HEK293T (cell line): ENCODE measurements around the gene PPFIBP2.

Experiments used
- CTCF ChIA-PET: fragments of 350-600 bp; formaldehyde crosslinking; extraction: SDS; loops from one replicate; lab custom pipeline; 2021; ENCODE audit warnings: antibody characterized with exemption, inconsistent platforms; lab: Yijun Ruan, JAX
- POLR2A ChIA-PET: fragments of 350-600 bp; formaldehyde crosslinking; extraction: SDS; loops from one replicate; lab custom pipeline; 2020; ENCODE audit warnings: antibody characterized with exemption, inconsistent platforms; lab: Yijun Ruan, JAX
- DNase-seq: peaks from one replicate; pipeline ENCODE4 v3.0.0; 2012; ENCODE audit warnings: mixed read lengths; ENCODE audit errors: extremely low spot score
- ARNT ChIP-seq: fragments of 450-650 bp; IDR thresholded peaks from 2 replicates; pipeline ENCODE4 v1.6.1; 2017; ENCODE audit warnings: mild to moderate bottlenecking
- BHLHE40 ChIP-seq: fragments of 450-650 bp; IDR thresholded peaks from 2 replicates; pipeline ENCODE4 v1.6.1; 2016; ENCODE audit warnings: mild to moderate bottlenecking, moderate library complexity, borderline replicate concordance
- CTBP1 ChIP-seq: fragments of 450-650 bp; IDR thresholded peaks from 2 replicates; pipeline ENCODE4 v1.6.1; 2016; ENCODE audit warnings: borderline replicate concordance
- ELF4 ChIP-seq: fragments of 450-650 bp; IDR thresholded peaks from 2 replicates; pipeline ENCODE4 v1.6.1; 2017; ENCODE audit warnings: antibody characterized with exemption
- FOXA1 ChIP-seq: fragments of 450-650 bp; IDR thresholded peaks from 2 replicates; pipeline ENCODE4 v1.6.1; 2016; ENCODE audit warnings: mild to moderate bottlenecking
- FOXK2 ChIP-seq: fragments of 450-650 bp; IDR thresholded peaks from 2 replicates; pipeline ENCODE4 v1.6.1; 2016; ENCODE audit warnings: mild to moderate bottlenecking
- FOXM1 ChIP-seq: fragments of 450-650 bp; IDR thresholded peaks from 2 replicates; pipeline ENCODE4 v1.6.1; 2017; ENCODE audit warnings: mild to moderate bottlenecking, borderline replicate concordance
- HDGF ChIP-seq: fragments of 450-650 bp; IDR thresholded peaks from 2 replicates; pipeline ENCODE4 v1.6.1; 2017; ENCODE audit warnings: antibody characterized with exemption, borderline replicate concordance
- L3MBTL2 ChIP-seq: fragments of 450-650 bp; conservative IDR thresholded peaks from 2 replicates; pipeline ENCODE4 v1.6.1; 2016; ENCODE audit warnings: mild to moderate bottlenecking
- LEF1 ChIP-seq: fragments of 450-650 bp; IDR thresholded peaks from 2 replicates; pipeline ENCODE4 v1.6.1; 2017; ENCODE audit warnings: mild to moderate bottlenecking, borderline replicate concordance
- NFRKB ChIP-seq: fragments of 450-650 bp; IDR thresholded peaks from 2 replicates; pipeline ENCODE4 v1.6.1; 2016; ENCODE audit warnings: mild to moderate bottlenecking, moderate library complexity
- PKNOX1 ChIP-seq: fragments of 450-650 bp; IDR thresholded peaks from 2 replicates; pipeline ENCODE4 v1.6.1; 2016
- SP1 ChIP-seq: fragments of 450-650 bp; IDR thresholded peaks from 2 replicates; pipeline ENCODE4 v1.6.1; 2017
- SUZ12 ChIP-seq: fragments of 450-650 bp; IDR thresholded peaks from 2 replicates; pipeline ENCODE4 v1.6.1; 2016; ENCODE audit warnings: mild to moderate bottlenecking
- TARDBP ChIP-seq: fragments of 450-650 bp; IDR thresholded peaks from 2 replicates; pipeline ENCODE4 v1.6.1; 2016
- ZNF384 ChIP-seq: fragments of 450-650 bp; IDR thresholded peaks from 2 replicates; pipeline ENCODE4 v1.6.1; 2016

PPFIBP2 gene

GRCh38 chr11:7577291-7578190, 63.7 kb downstream of the PPFIBP2 start:
- TF ChIP-seq L3MBTL2 (no peak), TARDBP (no peak), NFRKB (no peak), BHLHE40 (no peak), FOXM1 (no peak), SP1 (no peak), PKNOX1 (no peak), FOXK2 (no peak), ELF4 (no peak), ZNF384 (no peak), CTBP1 (no peak), SUZ12 (no peak), HDGF (no peak), ARNT (no peak), LEF1 (no peak), FOXA1 (no peak)
- POLR2A ChIA-PET: no interaction called here
- CTCF ChIA-PET: no interaction called here
- DNase-seq: no peak

- TF ChIP-seq LEF1: no peak
- no peak for TF ChIP-seq FOXK2
- TF ChIP-seq CTBP1: no peak
- no peak for TF ChIP-seq ZNF384
- POLR2A ChIA-PET: no interaction called here
- DNase-seq: no peak
- CTCF ChIA-PET: no interaction called here
Measured at GRCh38 chr11:7578276-7578955, 64.6 kb downstream of the PPFIBP2 start.

- no peak for DNase-seq
- POLR2A ChIA-PET: no interaction called here
- CTCF ChIA-PET: no interaction called here
- TF ChIP-seq FOXK2: no peak
- no peak for TF ChIP-seq BHLHE40
- no peak for TF ChIP-seq TARDBP
- TF ChIP-seq SUZ12: no peak
- no peak for TF ChIP-seq ARNT
- no peak for TF ChIP-seq CTBP1
- no peak for TF ChIP-seq LEF1
- no peak for TF ChIP-seq ELF4
Measured at GRCh38 chr11:7579361-7579791, 65.6 kb downstream of the PPFIBP2 start.

GRCh38 chr11:7581021-7581590, 67.3 kb downstream of the PPFIBP2 start:
- ChIA-PET CTCF (interaction anchor here (1.2 to 2.8 kb wide), 2 partner anchors 10 to 68 kb away, joined by 3 to 15 read pairs; partner anchors contain the start of gene PPFIBP2), POLR2A (no interaction called here)
- no peak for DNase-seq
- TF ChIP-seq FOXA1: no peak
- TF ChIP-seq FOXK2: no peak
- no peak for TF ChIP-seq L3MBTL2
- no peak for TF ChIP-seq TARDBP
- no peak for TF ChIP-seq PKNOX1
- no peak for TF ChIP-seq CTBP1
- no peak for TF ChIP-seq ZNF384
- TF ChIP-seq LEF1: no peak
- TF ChIP-seq HDGF: no peak
- TF ChIP-seq BHLHE40: no peak
- TF ChIP-seq NFRKB: no peak
- TF ChIP-seq SUZ12: no peak
- no peak for TF ChIP-seq ELF4
- TF ChIP-seq ARNT: no peak
- TF ChIP-seq FOXM1: no peak
- no peak for TF ChIP-seq SP1

- POLR2A ChIA-PET: no interaction called here
- no peak for TF ChIP-seq ARNT
- no peak for DNase-seq
- CTCF ChIA-PET: interaction anchor here (2.8 kb wide), 1 partner anchor 11 kb away, joined by 15 read pairs; no protein-coding TSS in a partner anchor
Measured at GRCh38 chr11:7582338-7582985, 68.7 kb downstream of the PPFIBP2 start.

GRCh38 chr11:7583248-7583647, 69.4 kb downstream of the PPFIBP2 start:
- CTCF ChIA-PET: interaction anchor here (0.6 to 2.8 kb wide), 3 partner anchors 12 to 82 kb away, joined by 4 to 15 read pairs (median 9); no protein-coding TSS in a partner anchor
- DNase-seq: no peak
- no peak for TF ChIP-seq NFRKB
- POLR2A ChIA-PET: no interaction called here
